GM19239 (cell line): ENCODE results near the gene RIC8A.
"Not testable (repeated sequence)": the region's sequence is repeated elsewhere in the genome, so short reads cannot be mapped to it uniquely, and the experiment has no call there.

ENCODE experiments used
- DNase-seq: peaks from one replicate; pipeline ENCODE4 v3.0.0; 2011; ENCODE audit warnings: low spot score; ENCODE audit not compliant: insufficient read length
- FAIRE-seq: peaks from 2 replicates; lab custom pipeline; 2011; peaks lifted over from hg19 to GRCh38; lab: Jason Lieb, UNC

RIC8A gene

DNA sequence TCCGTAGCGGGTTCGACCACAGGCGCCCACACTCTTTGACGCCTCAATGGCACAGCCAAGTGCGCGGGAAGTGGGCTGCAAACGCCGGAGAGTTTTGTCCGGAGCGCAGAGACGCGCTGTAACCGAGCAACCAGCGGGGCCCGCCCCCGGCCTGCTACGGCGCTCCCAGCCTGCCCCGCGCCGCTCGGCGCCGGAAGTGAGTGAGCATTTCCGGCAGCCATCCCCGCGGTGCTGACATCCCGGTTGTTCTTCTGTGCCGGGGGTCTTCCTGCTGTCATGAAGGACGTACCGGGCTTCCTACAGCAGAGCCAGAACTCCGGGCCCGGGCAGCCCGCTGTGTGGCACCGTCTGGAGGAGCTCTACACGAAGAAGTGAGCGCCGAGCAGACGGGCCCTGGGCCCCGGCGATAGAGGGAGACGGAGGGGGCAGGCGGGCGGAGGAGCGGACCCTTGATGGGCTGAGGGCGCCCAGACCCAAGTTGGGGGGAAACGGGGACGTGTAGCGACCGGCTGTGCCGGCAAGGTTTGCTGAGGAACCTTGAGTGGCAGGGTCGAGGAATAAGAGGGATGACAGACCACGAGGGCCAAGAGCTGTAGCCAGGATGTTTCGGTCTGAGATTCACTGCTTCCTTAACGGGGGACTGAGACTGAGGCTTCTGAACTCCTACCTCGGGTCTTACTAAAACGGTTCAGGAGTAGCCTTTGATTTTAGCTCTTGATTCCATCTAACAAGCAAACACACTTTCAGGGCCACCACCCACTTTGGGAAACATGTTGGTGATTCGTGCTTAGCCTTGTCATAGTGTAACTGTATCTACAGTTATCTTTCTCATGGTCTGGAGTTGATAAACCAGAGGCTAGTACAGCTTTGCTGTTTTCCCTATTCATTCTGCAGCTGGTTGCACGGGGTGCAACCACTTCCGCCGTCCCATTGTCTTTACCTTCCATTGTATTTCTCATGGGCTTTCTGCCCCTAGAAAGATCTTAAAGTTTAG is 29.6 kb downstream of the RIC8A start, which contains the start of gene PSMD13:
Gene PSMD13 (plus strand): TSS at position 203 of the 994 bp plus-strand sequence. CDS start 74 bp downstream, at position 277.
- no peak for FAIRE-seq

DNA sequence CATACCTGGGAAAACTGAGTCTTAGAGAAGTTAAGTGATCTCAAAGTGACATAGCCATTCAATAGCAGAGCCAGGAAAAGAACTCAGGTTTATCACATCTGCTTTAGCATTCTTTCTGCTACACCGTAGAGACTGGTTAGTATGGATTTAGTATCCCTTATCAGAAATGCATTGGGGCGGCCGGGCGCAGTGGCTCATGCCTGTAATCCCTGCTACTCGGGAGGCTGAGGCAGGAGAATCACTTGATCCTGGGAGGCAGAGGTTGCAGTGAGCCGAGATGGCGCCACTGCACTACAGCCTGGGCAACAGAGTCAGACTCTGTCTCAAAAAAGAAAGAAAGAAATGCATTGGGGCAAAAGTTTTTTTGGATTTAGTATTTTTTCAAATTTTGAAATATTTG is 30.8 kb downstream of the RIC8A start:
- not testable (repeated sequence) for DNase-seq, FAIRE-seq

More for the DNA sequence above, 29.6 kb downstream of the RIC8A start, which contains the start of gene PSMD13:
- peak; percentile 90 for DNase-seq

DNA sequence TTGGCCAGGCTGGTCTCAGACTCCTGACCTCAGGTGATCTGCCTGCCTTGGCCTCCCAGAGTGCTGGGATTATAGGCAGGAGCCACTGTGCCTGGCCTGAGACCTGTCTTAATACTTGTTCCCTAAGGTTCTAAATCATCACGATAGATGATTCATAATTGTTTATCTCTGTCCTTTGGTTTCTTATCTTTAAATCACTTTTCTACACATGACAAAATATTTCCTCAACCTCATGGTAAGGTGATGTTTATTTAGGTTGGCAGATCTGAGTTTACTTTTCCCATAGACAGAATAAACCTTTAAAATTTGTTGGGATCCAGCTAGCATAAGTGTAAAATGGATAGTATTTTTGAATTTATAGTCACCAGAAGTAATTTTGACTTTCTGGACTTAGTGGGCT is 32.8 kb downstream of the RIC8A start:
- no peak for FAIRE-seq
- DNase-seq = no peak

DNA sequence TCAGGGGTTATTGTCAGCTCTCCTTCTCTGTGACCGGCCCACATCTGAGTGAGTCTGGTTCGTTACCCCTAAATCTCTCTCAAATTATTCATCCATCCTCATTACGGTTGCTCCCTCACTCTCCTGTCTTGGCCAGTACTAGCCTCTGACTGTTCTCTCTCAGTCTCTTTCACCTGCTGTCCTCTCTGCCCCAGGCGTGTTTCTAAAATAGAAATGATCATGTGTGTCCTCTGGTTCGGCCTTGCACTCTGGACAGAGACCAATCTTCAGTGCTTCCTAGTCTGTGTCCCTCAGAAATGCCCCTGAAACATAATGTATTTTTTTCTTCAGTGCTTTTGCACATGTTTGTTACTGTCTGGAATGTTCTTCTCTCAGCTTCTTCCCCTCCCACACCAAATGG is 34.1 kb downstream of the RIC8A start:
- FAIRE-seq (no peak), DNase-seq (no peak)

DNA sequence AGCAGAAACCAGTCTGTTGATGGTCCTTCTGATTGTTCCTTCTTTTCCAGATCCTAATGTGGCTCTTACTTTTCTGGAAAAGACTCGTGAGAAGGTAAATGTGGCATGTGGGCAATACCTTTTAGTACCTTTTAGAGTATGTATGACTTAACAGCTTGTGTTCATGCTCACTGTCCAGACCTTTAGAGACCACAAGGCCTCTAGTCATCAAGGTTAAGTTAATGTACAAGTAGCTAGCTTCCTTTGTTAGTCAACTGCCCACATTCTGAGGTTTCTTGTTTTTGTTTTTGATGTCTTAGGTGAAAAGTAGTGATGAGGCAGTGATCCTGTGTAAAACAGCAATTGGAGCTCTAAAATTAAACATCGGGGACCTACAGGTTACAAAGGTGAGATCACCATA is 36.9 kb downstream of the RIC8A start:
- FAIRE-seq (peak; percentile 71), DNase-seq (no peak)

DNA sequence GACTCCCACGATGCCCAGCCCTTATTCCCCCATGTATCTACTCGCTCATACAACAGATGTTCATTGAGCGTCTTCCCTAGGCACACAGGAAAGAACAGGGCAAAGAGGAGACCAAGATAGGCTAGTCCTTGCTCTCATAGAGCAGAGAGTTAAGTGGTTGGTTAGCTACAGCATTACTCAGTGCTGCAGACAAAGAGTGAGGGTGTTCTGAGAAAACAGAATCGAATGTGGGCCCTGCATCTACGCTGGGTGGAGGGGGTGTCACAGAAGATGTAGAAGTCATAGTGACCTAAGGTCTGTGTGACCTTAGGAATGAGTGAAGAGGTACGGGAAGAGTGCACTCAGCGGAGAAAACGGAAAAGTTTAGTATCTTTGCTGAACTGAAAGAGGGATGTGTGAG is 41.6 kb downstream of the RIC8A start:
- no peak for FAIRE-seq
- no peak for DNase-seq

DNA sequence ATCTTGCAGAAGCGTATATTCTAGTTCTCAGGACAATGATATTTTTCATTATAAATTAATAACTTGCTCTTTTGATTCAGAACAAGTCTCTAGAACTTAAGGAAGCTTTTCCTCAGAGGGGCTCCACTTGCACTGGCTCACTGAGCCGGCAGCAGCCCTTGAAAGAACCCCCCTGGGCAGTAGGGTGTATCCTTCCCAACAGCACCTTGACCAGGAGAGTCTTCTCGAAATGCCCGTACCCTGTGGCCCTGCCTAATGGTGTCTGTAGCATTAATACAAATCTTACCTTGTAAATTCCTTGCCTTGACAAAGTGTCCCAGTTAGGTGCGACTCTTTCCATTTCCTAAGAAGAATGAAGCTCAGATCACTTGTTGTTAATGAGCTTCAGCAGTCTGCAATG is 42.8 kb downstream of the RIC8A start:
- DNase-seq (no peak), FAIRE-seq (no peak)

DNA sequence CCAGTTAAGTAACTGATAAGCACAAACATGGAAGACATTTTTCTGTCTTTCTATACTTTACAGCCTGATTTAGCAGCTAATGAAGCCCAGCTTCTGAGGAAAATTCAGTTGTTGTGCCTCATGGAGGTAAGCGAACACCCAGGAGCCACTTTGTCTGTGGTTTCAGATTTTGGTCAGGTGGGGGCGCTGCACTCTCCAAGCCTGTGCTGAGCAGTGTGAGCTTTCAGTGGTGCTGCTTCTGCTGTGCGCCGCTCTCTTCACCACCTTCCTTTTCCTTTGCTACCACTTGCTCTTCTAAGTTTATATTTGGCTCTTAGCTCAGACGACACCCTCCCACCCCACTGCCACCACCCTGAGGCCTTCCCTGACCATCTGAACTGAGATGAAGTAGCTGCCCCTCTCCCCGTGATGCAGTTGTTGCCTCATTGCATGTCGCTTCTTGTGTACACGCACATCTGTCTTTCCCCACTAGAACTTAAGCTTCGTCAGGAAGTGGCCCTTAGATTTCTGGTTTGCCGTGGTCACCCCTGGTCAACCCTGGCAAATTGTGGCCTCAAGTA is 43.3 kb downstream of the RIC8A start:
- no peak for DNase-seq
- no peak for FAIRE-seq

DNA sequence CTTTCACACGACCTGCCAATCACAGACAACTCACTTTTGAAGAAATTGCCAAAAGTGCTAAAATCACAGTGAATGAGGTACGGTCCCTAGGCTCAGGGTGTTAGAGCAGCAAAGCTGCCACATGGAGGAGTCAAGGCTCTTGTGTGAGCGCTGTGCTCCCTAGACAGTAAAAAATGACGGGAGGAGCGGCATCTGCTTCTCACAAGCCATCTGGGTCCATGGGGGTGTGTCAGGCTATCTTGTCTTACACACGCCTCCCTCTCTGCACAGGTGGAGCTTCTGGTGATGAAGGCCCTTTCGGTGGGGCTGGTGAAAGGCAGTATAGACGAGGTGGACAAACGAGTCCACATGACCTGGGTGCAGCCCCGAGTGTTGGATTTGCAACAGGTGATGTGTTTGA is 44.0 kb downstream of the RIC8A start:
- no peak for FAIRE-seq
- no peak for DNase-seq

DNA sequence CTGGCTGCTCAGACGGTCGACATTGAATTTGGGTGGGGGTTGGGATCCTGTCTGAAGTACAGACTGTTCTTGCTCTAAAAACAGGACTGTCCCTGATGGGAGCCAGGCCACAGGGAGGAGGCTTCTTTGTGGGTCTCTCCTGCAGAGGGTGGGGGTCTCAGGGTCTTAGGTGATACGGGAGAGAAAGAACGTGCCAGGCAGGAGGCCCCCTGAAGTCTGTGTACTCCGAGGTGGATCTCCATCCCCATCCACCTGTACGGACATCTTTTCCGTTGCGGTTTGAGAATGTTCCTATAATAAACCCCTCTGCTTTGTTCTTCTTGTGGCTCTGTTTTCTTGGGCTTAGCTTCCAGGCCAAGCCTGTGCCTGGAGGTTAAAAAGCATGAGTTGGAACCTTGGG is 45.2 kb downstream of the RIC8A start:
- FAIRE-seq (no peak), DNase-seq (no peak)

DNA sequence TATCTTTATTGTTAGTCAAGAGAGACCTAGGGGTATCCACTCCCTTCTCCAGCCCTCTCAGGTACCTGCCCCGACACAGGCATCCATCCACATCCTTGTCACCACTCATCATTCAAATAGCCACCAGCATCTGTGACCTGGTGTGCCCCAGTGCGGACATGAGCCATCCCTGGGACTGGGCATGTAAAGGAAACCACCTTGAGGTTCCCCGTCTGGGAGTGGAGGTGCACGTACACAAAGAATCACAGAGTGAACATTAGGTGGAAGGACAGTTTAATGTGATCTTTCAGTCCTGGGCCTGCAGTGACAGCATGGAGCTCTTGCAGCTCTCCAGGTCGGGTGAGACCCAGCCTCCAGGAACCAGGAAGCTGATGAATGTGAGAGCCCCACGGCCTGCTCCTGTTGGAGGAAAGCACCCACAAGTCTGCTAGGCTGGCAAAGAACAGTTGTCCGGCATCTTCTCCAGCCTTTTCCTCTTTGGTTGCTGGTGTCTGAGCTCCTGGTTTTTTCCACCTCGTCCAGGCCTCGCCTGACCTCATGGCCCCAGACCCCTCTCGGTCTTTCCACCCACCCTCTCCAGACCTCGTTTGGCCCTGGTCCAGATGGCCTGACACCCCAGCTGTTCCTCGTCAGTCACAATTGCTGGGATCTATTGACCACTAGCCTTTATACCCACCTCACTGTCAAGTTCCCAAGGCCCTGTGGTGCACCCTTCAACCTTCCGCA is 45.8 kb downstream of the RIC8A start:
- DNase-seq (no peak), FAIRE-seq (no peak)

DNA sequence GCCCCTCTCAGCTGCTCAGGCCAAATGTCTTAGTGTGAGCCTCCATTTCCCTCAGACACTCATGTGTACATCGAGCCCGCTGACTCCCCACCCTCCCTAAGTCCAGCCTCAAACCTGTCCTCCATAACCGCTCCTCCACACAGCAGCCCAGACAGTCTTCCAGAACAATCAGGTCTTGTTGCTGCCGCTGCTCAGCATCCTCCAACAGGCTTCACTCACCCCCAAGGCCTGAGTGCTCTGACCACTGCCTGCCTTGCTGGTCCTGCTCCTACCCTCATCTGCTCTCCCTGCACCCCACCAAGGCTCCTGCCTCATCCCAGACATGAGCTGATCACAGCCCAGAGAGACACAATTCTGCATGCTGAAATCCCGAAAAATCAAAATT is 46.4 kb downstream of the RIC8A start:
- FAIRE-seq (no peak), DNase-seq (no peak)

DNA sequence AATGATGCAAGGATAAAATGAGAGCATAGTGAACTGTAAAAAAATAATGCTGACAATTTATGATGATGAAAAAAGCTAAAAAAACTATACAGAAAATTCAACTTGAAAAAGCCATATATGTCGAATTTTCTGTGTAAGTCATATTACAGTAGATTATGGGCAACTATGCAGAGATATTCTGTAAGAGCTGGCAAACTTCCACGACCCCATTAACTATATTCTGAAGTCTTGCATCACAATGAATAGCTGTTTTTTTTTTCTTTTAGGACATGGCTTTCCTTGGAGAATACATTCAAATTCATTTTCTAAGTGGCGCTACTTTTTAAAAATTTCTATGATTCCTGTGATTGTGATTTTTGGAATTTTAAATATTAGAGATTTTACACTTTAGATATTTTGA is 47.7 kb downstream of the RIC8A start:
- FAIRE-seq (no peak), DNase-seq (no peak)

DNA sequence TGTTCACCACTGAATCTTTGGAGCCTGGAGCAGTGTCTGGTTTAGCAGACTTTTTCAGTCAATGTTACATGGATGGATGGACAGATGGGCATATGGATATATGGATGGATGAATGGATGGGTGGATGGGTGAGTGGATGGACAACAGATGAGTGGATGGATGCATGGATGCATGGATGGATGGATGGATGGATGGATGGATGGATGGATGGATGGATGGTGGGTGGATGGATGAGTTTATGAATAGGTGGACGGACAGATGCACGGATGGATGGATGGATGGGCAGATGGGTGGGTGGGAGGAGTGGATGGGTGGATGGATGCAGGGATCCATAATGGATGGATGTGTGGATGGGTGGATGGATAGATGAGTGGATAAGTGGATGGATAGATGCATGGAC is 48.3 kb downstream of the RIC8A start:
- FAIRE-seq = no peak

DNA sequence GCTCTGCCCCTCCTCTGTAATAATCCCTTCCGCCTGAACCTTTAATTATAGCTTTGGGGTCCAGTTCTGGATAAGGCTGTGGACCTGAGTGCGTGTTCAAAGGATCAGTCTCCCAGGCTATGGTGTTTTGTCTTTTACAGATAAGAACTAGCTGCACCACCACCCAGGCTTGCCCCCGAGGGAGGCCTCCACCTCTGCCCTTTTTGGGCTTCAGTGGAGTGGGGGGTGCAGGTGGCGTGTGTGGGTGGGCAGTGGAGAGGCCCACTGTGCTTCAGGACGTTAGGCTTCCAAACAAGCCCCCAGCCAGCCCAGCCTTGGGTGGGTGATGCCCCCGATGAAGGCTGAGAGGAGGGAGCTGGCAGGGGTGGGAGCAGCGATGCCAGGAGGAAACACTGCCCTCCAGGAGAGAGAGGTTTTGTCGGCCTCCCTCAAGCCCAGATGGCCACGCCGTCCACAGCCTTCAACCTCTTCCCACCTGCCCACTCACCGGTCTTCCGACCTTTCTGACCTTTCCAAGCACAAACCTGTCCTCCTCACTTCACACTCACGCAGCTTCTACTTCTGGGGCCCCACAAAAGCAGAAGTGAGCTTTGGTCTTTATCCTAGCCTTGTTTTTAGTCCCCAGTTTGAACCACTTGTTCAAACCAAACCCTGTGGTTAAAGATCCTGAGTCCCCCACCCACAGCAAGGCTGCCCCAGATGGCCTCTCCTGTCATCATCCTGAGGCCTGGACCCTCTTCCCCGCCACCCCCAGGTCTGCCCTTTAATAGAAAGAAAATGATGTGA is 49.6 kb downstream of the RIC8A start:
- DNase-seq (no peak), FAIRE-seq (peak; percentile 52)

More for the DNA sequence above, 48.3 kb downstream of the RIC8A start:
- no peak for DNase-seq

DNA sequence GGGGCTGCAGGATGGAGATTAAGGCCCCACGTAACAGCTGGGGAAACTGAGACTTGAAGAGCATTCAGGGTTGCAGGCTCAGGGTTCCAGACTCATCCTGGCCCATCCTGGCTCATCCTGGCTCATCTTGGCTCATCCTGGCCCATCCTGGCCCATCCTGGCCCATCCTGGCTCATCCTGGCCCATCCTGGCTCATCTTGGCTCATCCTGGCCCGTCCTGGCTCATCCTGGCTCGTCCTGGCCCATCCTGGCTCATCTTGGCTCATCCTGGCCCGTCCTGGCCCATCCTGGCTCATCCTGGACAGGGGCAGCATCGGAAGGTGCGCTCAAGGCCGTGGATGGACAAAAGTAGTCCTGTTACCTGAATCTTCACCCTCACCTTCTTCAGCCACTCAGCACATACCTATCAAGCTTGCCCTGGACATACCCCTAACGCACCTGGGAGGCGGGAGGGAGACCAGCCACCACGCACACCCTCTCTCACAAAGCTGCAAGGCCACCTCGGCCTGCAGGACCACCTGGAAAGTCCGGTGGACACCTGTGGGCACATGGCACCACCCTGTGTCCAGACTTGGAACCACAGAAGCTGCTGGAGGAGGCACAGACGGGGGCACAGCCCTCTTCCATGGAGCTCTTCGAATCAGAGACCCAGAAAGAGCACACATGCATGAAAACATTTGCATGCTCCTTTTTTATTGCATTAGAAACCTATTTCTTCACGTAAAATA is 50.4 kb downstream of the RIC8A start:
- DNase-seq (no peak), FAIRE-seq (no peak)

DNA sequence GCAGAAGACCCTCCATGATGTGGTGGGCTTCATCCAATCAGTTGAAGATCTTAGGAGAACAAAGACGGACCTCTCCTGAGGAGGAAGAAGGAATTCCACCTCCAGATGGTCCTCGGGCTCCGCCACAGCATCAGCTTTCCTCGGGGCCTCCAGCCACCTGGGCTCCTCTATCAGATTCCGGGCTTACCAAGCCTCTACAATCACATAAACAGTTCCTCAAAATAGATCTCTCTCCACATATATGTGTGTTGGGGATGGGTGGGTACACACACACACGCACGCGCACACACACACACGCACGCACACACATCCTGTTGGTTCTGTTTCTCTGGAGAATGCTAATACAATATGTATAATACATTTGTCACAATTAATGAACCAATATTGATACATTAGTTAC is 51.9 kb downstream of the RIC8A start:
- FAIRE-seq (no peak), DNase-seq (no peak)

DNA sequence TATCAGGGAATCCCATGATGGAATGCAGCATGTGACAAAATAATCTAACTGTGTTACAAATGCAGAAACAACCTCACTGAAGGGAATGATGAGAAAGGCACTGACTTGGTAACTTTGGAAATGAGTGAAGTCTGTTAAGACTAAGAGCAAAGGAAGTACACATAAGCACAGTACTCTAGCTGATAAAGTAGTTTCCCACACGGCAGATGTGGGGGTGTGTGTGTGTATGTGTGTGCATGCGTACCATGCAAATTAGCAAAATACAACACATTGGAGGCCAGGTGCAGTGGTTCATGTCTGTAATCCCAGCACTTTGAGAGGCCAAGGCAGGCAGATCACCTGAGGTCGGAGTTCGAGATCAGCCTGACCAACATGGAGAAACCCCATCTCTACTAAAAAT is 54.1 kb downstream of the RIC8A start:
- FAIRE-seq = no peak
- no peak for DNase-seq
